Lung (tissue), 12 donors: ENCODE measurements around the gene ZIC4. TPM values are rescaled to one million over a fixed set of nuclear protein-coding genes. Genes with fewer than 3 reads are reported as not detected.

ENCODE experiments used
- ATAC-seq: fragments of 200-7000 bp; cut with Tn5 transposase; one replicate; pipeline ENCODE4 v1.9.1; 2020; ENCODE audit warnings: moderate number of reproducible peaks; ENCODE audit not compliant: insufficient read depth, low FRiP score
- DNase-seq, 3 donors: peaks; one replicate each; pipeline ENCODE4 v3.0.0-alpha.2; 2013 to 2017
- H3K27ac ChIP-seq, 2 donors: one replicate each; pipeline ENCODE4 v1.5.1; 2013; ENCODE audit warnings: mild to moderate bottlenecking in 2 of 2, moderate library complexity in 2 of 2, control low read depth in 1 of 2, inconsistent platforms in 1 of 2, low read depth in 1 of 2, low read length in 1 of 2
- H3K27me3 ChIP-seq, 3 donors: one replicate each; pipeline ENCODE4 v1.5.1; 2013; ENCODE audit warnings: low read length in 2 of 3; ENCODE audit not compliant: control insufficient read depth in 3 of 3, insufficient read depth in 3 of 3
- H3K36me3 ChIP-seq, 4 donors: one replicate each; pipeline ENCODE4 v1.5.1; 2013; ENCODE audit warnings: low read length in 4 of 4, mild to moderate bottlenecking in 1 of 4, moderate library complexity in 1 of 4; ENCODE audit not compliant: control insufficient read depth in 4 of 4, insufficient read depth in 4 of 4
- H3K4me1 ChIP-seq, 5 donors: one replicate each; pipeline ENCODE4 v1.5.1; 2013; ENCODE audit warnings: low read length in 5 of 5, mild to moderate bottlenecking in 2 of 5, moderate library complexity in 1 of 5; ENCODE audit not compliant: control insufficient read depth in 5 of 5, insufficient read depth in 5 of 5
- H3K4me3 ChIP-seq: one replicate; pipeline ENCODE4 v1.5.1; 2013; ENCODE audit warnings: mild to moderate bottlenecking, control low read depth, moderate library complexity
- H3K9ac ChIP-seq, 2 donors: one replicate each; pipeline ENCODE4 v1.5.1; 2013; ENCODE audit warnings: low read length in 2 of 2, control low read depth in 1 of 2; ENCODE audit not compliant: insufficient read depth in 1 of 2
- H3K9me3 ChIP-seq, 4 donors: one replicate each; pipeline ENCODE4 v1.5.1; 2013; ENCODE audit warnings: low read length in 3 of 4, mild to moderate bottlenecking in 1 of 4, moderate library complexity in 1 of 4; ENCODE audit not compliant: control insufficient read depth in 4 of 4, insufficient read depth in 3 of 4
- CTCF ChIP-seq: IDR thresholded peaks from 2 replicates; pipeline ENCODE4 v1.5.1; 2012; ENCODE audit warnings: mild to moderate bottlenecking; ENCODE audit errors: control extremely low read depth, extremely low read depth
- WGBS, 2 donors: extraction: QIAGEN DNeasy Blood & Tissue Kit; methylation state at CpG; one replicate each; pipeline ENCODE4 v1.1.7; 2013; 5-methylcytosine and 5-hydroxymethylcytosine counted together
- polyA plus RNA-seq, 2 donors: library from polyadenylated mRNA; stranded (reverse); fragments of 200-250 nt; gene quantifications; one replicate each; pipeline ENCODE4 v1.2.1, GENCODE V29; 2013
- total RNA-seq, 2 donors: library from RNA; depleted of rRNA in 1 of 2; stranded (reverse); fragments of >200 nt in 1 of 2; gene quantifications; one replicate each; pipeline ENCODE4 v1.2.1, GENCODE V29; 2014 to 2021
- donor health status: control.
- donor health status: control.
- donor health status: Bipolar disorder and iron deficiency.
- donor health status: healthy.
- donor health status: DM: yes; HTN: yes; CAD: no.

Gene ZIC4
- total and polyA plus RNA-seq, 4 donors, result not detected

- no peak overlapping the region for H3K27ac ChIP-seq
- H3K9me3 ChIP-seq, result peaks cover 0 to 16% (median 0%) of the 10 kb centered on the region in 4 donors
- DNase-seq (no peak), ATAC-seq (no peak)
- no peak overlapping the region for H3K9ac ChIP-seq
- H3K4me3 ChIP-seq, result no peak overlapping the region
- H3K4me1 ChIP-seq, result no peaks in the 10 kb centered on the region
- 5 to 6% methylated on average over 17 of the region's 17 CpGs for WGBS, 2 donors
- peaks cover 10 to 99% (median 97%) of the 10 kb centered on the region in 3 donors for H3K27me3 ChIP-seq
- TF ChIP-seq CTCF, result no peak
- H3K36me3 ChIP-seq, result no peaks in the 10 kb centered on the region
Measured at GRCh38 chr3:147372525-147373027, 33.8 kb downstream of the ZIC4 start.

GRCh38 chr3:147371771-147372340 lies 34.5 kb downstream of the ZIC4 start:
- DNase-seq (no peak), ATAC-seq (no peak)
- Histone ChIP-seq H3K4me3 (no peak overlapping the region), H3K27ac (no peak overlapping the region), H3K27me3 (peaks cover 7 to 99% (median 97%) of the 10 kb centered on the region in 3 donors), H3K9me3 (peaks cover 0 to 12% (median 0%) of the 10 kb centered on the region in 4 donors), H3K9ac (no peak overlapping the region), H3K4me1 (no peaks in the 10 kb centered on the region), H3K36me3 (no peaks in the 10 kb centered on the region)
- TF ChIP-seq CTCF, result no peak
- WGBS, 2 donors, result 10 to 14% methylated on average over 7 of the region's 7 CpGs

GRCh38 chr3:147371140-147371539 lies 35.2 kb downstream of the ZIC4 start:
- TF ChIP-seq CTCF, result no peak
- no peak for DNase-seq
- peaks cover 0 to 12% (median 0%) of the 10 kb centered on the region in 4 donors for H3K9me3 ChIP-seq
- H3K36me3 ChIP-seq, result no peaks in the 10 kb centered on the region
- no peak overlapping the region for H3K9ac ChIP-seq
- no peak overlapping the region for H3K27ac ChIP-seq
- H3K4me1 ChIP-seq, result no peaks in the 10 kb centered on the region
- 6 to 7% methylated on average over 12 of the region's 12 CpGs for WGBS, 2 donors
- H3K27me3 ChIP-seq, result peaks cover 7 to 98% (median 97%) of the 10 kb centered on the region in 3 donors
- H3K4me3 ChIP-seq, result no peak overlapping the region
- ATAC-seq, result no peak

GRCh38 chr3:147370349-147370748 lies 36.0 kb downstream of the ZIC4 start:
- TF ChIP-seq CTCF, result no peak
- DNase-seq (no peak), ATAC-seq (no peak)

More at GRCh38 chr3:147370349-147370748, 36.0 kb downstream of the ZIC4 start:
- no peak overlapping the region for H3K27ac ChIP-seq
- H3K9ac ChIP-seq, result no peak overlapping the region
- H3K36me3 ChIP-seq, result no peaks in the 10 kb centered on the region
- peaks cover 0 to 12% (median 0%) of the 10 kb centered on the region in 4 donors for H3K9me3 ChIP-seq
- WGBS, 2 donors, result 7 to 15% methylated on average over 19 of the region's 19 CpGs
- peaks cover 7 to 97% (median 96%) of the 10 kb centered on the region in 3 donors for H3K27me3 ChIP-seq
- no peaks in the 10 kb centered on the region for H3K4me1 ChIP-seq
- H3K4me3 ChIP-seq, result no peak overlapping the region
